CD4-positive, alpha-beta T cell treated with Interleukin-17A for 4 hours (primary cell): ENCODE data around the gene PHLPP1.
"Not testable (repeated sequence)": the region's sequence is repeated elsewhere in the genome, so short reads cannot be mapped to it uniquely, and the experiment has no call there.

Source experiments
- DNase-seq: peaks from one replicate; pipeline ENCODE4 v3.0.0-alpha.2; 2020; ENCODE audit warnings: mixed read lengths

PHLPP1 gene

GRCh38 chr18:62715436-62715758 lies at the start of gene PHLPP1:
Gene PHLPP1 (plus strand): TSS chr18:62715541. CDS start chr18:62715684, 143 bp downstream.
- DNase-seq: no peak

- no peak for DNase-seq
These were observed 46.1 kb upstream of the PHLPP1 start for GRCh38 chr18:62669225-62669624.

GRCh38 chr18:62670573-62670972 lies 44.8 kb upstream of the PHLPP1 start:
- DNase-seq: no peak

GRCh38 chr18:62672600-62672999 lies 42.7 kb upstream of the PHLPP1 start:
- no peak for DNase-seq

GRCh38 chr18:62678847-62679485 lies 36.4 kb upstream of the PHLPP1 start:
- no peak for DNase-seq

GRCh38 chr18:62682371-62682770 lies 33.0 kb upstream of the PHLPP1 start:
- no peak for DNase-seq

GRCh38 chr18:62683935-62684334 lies 31.4 kb upstream of the PHLPP1 start:
- DNase-seq: no peak

GRCh38 chr18:62688743-62689317 lies 26.5 kb upstream of the PHLPP1 start:
- no peak for DNase-seq

- DNase-seq: no peak
These were observed 25.0 kb upstream of the PHLPP1 start for GRCh38 chr18:62690236-62690815.

- no peak for DNase-seq
These were observed 21.7 kb upstream of the PHLPP1 start for GRCh38 chr18:62693659-62694058.

- no peak for DNase-seq
These were observed 17.7 kb upstream of the PHLPP1 start for GRCh38 chr18:62697636-62698035.

GRCh38 chr18:62702259-62702658 lies 13.1 kb upstream of the PHLPP1 start:
- no peak for DNase-seq

- not testable (repeated sequence) for DNase-seq
These were observed 8.5 kb upstream of the PHLPP1 start for GRCh38 chr18:62706879-62707278.

- not testable (repeated sequence) for DNase-seq
These were observed 5.4 kb upstream of the PHLPP1 start for GRCh38 chr18:62709908-62710307.

GRCh38 chr18:62710417-62710816 lies 4.9 kb upstream of the PHLPP1 start:
- no peak for DNase-seq

GRCh38 chr18:62711781-62712180 lies 3.6 kb upstream of the PHLPP1 start:
- no peak for DNase-seq

- DNase-seq: no peak
These were observed 1.6 kb upstream of the PHLPP1 start for GRCh38 chr18:62713651-62714247.

GRCh38 chr18:62714671-62715435 lies 488 bp upstream of the PHLPP1 start:
- peak; percentile 98 for DNase-seq

- peak; percentile 69 for DNase-seq
These were observed 646 bp downstream of the PHLPP1 start for GRCh38 chr18:62715759-62716615.

- peak; percentile 50 for DNase-seq
These were observed 1.4 kb downstream of the PHLPP1 start for GRCh38 chr18:62716619-62717168.

GRCh38 chr18:62717169-62717924 lies 2.0 kb downstream of the PHLPP1 start:
- peak; percentile 62 for DNase-seq
